K562 (cell line): ENCODE data around the gene CYB561A3. TPM values are rescaled to one million over a fixed set of nuclear protein-coding genes. Genes with fewer than 3 reads are reported as not detected.

Experiments
- BDP1 ChIP-seq: IDR thresholded peaks from 3 replicates; pipeline ENCODE4 v1.6.1; 2011; ENCODE audit not compliant: insufficient read length, insufficient read depth
- BRCA1 ChIP-seq, 2 experiments: fragments of 450-650 bp in 1 of 2; sonication (generic) in 1 of 2; formaldehyde crosslinking in 1 of 2; IDR thresholded peaks; 2 replicates each; pipeline versions ENCODE4 v1.5.0 to v1.6.1; 2017 to 2020; ENCODE audit warnings: mild to moderate bottlenecking in 1 of 2, missing genetic modification reagents in 1 of 2
- CREBBP ChIP-seq: IDR thresholded peaks from one replicate; pipeline ENCODE4 v1.6.1; 2012; ENCODE audit warnings: low read depth, mild to moderate bottlenecking, control low read depth, inconsistent platforms, low read length
- E2F1 ChIP-seq: sonication (generic); formaldehyde crosslinking; IDR thresholded peaks from 2 replicates; pipeline ENCODE4 v1.8.1; 2023; ENCODE audit warnings: mild to moderate bottlenecking, missing genetic modification reagents, moderate library complexity
- FOXA1 ChIP-seq: fragments of 450-650 bp; IDR thresholded peaks from 2 replicates; pipeline ENCODE4 v1.6.1; 2016; ENCODE audit warnings: mild to moderate bottlenecking, borderline replicate concordance
- HDAC6 ChIP-seq: IDR thresholded peaks from 2 replicates; pipeline ENCODE4 v1.6.1; 2012; ENCODE audit warnings: low read depth, mild to moderate bottlenecking, control low read depth, inconsistent platforms, low read length, moderate library complexity
- HSF4 ChIP-seq: fragments of 250-450 bp; sonication (Bioruptor Pico); IDR thresholded peaks from 2 replicates; pipeline ENCODE4 v2.1.2; 2022; ENCODE audit warnings: mild to moderate bottlenecking, moderate library complexity, borderline replicate concordance
- KDM2B ChIP-seq: fragments of 250-450 bp; sonication (Bioruptor Pico); IDR thresholded peaks from 2 replicates; pipeline ENCODE4 v1.8.0; 2021; ENCODE audit warnings: mild to moderate bottlenecking, moderate library complexity
- KLF16 ChIP-seq: IDR thresholded peaks from 2 replicates; pipeline ENCODE4 v1.6.1; 2016; ENCODE audit warnings: antibody characterized with exemption
- MED1 ChIP-seq: sonication (generic); formaldehyde crosslinking; IDR thresholded peaks from 2 replicates; pipeline ENCODE4 v1.8.1; 2023; ENCODE audit warnings: missing genetic modification reagents, borderline replicate concordance
- MLLT1 ChIP-seq, 2 experiments: fragments of 450-650 bp; IDR thresholded peaks; 2 replicates each; pipeline ENCODE4 v1.6.1; 2016
- MTA3 ChIP-seq: fragments of 450-650 bp; formaldehyde crosslinking; IDR thresholded peaks from 2 replicates; pipeline ENCODE4 v1.6.1; 2017; ENCODE audit warnings: mild to moderate bottlenecking, borderline replicate concordance
- PATZ1 ChIP-seq: fragments of 250-450 bp; sonication (Bioruptor Pico); IDR thresholded peaks from 2 replicates; pipeline ENCODE4 v1.5.0; 2020; ENCODE audit warnings: mild to moderate bottlenecking, borderline replicate concordance
- PKNOX1 ChIP-seq: fragments of 450-650 bp; IDR thresholded peaks from 2 replicates; pipeline ENCODE4 v1.6.1; 2016
- XRCC3 ChIP-seq: fragments of 450-650 bp; IDR thresholded peaks from 2 replicates; pipeline ENCODE4 v1.6.1; 2017; ENCODE audit warnings: mild to moderate bottlenecking, moderate library complexity
- ZNF212 ChIP-seq: fragments of 450-650 bp; formaldehyde crosslinking; IDR thresholded peaks from 2 replicates; pipeline ENCODE4 v1.4.0; 2020; ENCODE audit warnings: mild to moderate bottlenecking
- ZNF592 ChIP-seq: fragments of 450-650 bp; IDR thresholded peaks from 2 replicates; pipeline ENCODE4 v1.6.1; 2017; ENCODE audit warnings: antibody characterized with exemption, mild to moderate bottlenecking
- polyA plus RNA-seq, 8 experiments: library from polyadenylated mRNA; depleted of rRNA in 4 of 8; stranded (reverse) in 5 of 8; unstranded in 3 of 8; fragments of >200 nt; fragmentation: Nextera tagmentation in 2 of 8; fragmentation: Illumina TruSeq in 1 of 8; extraction: Ambion mirVana in 2 of 8; extraction: Trizol in 1 of 8; gene quantifications; 2 replicates each; pipeline versions ENCODE4 v1.2.1 to v1.2.3, GENCODE V29; 2011 to 2014; ENCODE audit warnings: inconsistent platforms in 1 of 8, missing spikeins in 1 of 8
- total RNA-seq, 7 experiments: library from RNA; depleted of rRNA in 6 of 7; stranded (reverse); fragments of >200 nt in 6 of 7; fragmentation: Illumina TruSeq in 2 of 7; extraction: Trizol in 2 of 7; gene quantifications; 2 replicates each; pipeline versions ENCODE4 v1.2.1 to v1.2.3, GENCODE V29; 2011 to 2021; ENCODE audit warnings: low replicate concordance in 1 of 7

CYB561A3 gene
- total and polyA plus RNA-seq, 9 of the 15 experiments (the other 6 are each of a cell fraction or from before 2014, with no cell fraction given), result 29.2 to 78.9 (median 37.9) TPM

GRCh38 chr11:61353131-61354067, 8.3 kb downstream of the CYB561A3 start (continued):
- TF ChIP-seq HSF4 (no peak), ZNF212 (CRISPR knock-in tag) (no peak), KLF16 (no peak), MED1 (no peak), KDM2B (no peak), HDAC6 (no peak), CREBBP (no peak), PKNOX1 (peak; percentile 38; the same call in 1 of the 2 replicates), XRCC3 (no peak), ZNF592 (peak; percentile 68), BRCA1 (IDR thresholded peaks at IDR 0.05) (no peak), BRCA1 (CRISPR knock-in tag; IDR thresholded peaks at IDR 0.05) (no peak), PATZ1 (no peak), FOXA1 (no peak), BDP1 (no peak), E2F1 (no peak), MTA3 (peak; percentile 38; the same call in 1 of the 2 replicates), MLLT1 (IDR thresholded peaks at IDR 0.05) (no peak)
